Smooth muscle cell (in vitro differentiated cells): ENCODE results near the gene EFNA2. TPM values are rescaled to one million over a fixed set of nuclear protein-coding genes. Genes with fewer than 3 reads are reported as not detected.

Experiments
- DNase-seq: peaks from one replicate; lab custom pipeline; 2025; ENCODE audit not compliant: unreplicated experiment; lab: John Stamatoyannopoulos, UW
- H2AFZ ChIP-seq: fragments of 200-600 bp; sonication (generic); 2 replicates; pipeline ENCODE4 v1.6.0; 2016; ENCODE audit warnings: antibody characterized with exemption, low read depth, mild to moderate bottlenecking
- H3F3A ChIP-seq: fragments of 200-600 bp; sonication (generic); 2 replicates; pipeline ENCODE4 v1.6.0; 2017; ENCODE audit warnings: antibody characterized with exemption, low read depth
- H3K27ac ChIP-seq: fragments of 200-600 bp; sonication (generic); 2 replicates; pipeline ENCODE4 v1.5.1; 2016; ENCODE audit warnings: low read depth, mild to moderate bottlenecking
- H3K27me3 ChIP-seq: fragments of 200-600 bp; sonication (generic); 2 replicates; pipeline ENCODE4 v1.6.1; 2016; ENCODE audit warnings: low read depth, mild to moderate bottlenecking
- H3K36me3 ChIP-seq: fragments of 200-600 bp; sonication (generic); 2 replicates; pipeline ENCODE4 v1.5.1; 2016; ENCODE audit warnings: low read depth
- H3K4me1 ChIP-seq: fragments of 200-600 bp; sonication (generic); 2 replicates; pipeline ENCODE4 v1.5.1; 2016; ENCODE audit warnings: low read depth
- H3K4me2 ChIP-seq: fragments of 200-600 bp; sonication (generic); 2 replicates; pipeline ENCODE4 v1.6.0; 2016; ENCODE audit warnings: mild to moderate bottlenecking
- H3K4me3 ChIP-seq: fragments of 200-600 bp; sonication (generic); 2 replicates; pipeline ENCODE4 v1.5.1; 2016; ENCODE audit warnings: mild to moderate bottlenecking
- H3K79me2 ChIP-seq: fragments of 200-600 bp; sonication (generic); 2 replicates; pipeline ENCODE4 v1.6.0; 2016; ENCODE audit warnings: low read depth, mild to moderate bottlenecking
- H3K9ac ChIP-seq: fragments of 200-600 bp; sonication (generic); 2 replicates; pipeline ENCODE4 v1.6.0; 2016; ENCODE audit warnings: low read depth
- H3K9me3 ChIP-seq: fragments of 200-600 bp; sonication (generic); replicated peaks from 2 replicates; pipeline ENCODE4 v1.5.1; 2016; ENCODE audit warnings: low read depth
- H4K20me1 ChIP-seq: fragments of 200-600 bp; sonication (generic); 2 replicates; pipeline ENCODE4 v1.6.0; 2016; ENCODE audit warnings: low read depth
- WGBS: methylation state at CpG from one replicate; pipeline ENCODE4 v1.1.7; 2016; ENCODE audit warnings: low lambda C conversion rate; 5-methylcytosine and 5-hydroxymethylcytosine counted together
- polyA plus RNA-seq: library from polyadenylated mRNA; unstranded; fragments of >200 nt; fragmentation: Nextera tagmentation; extraction: Ambion mirVana; gene quantifications from 2 replicates; pipeline ENCODE4 v1.2.1, GENCODE V29; 2016
- total RNA-seq: library from RNA; depleted of rRNA; stranded (reverse); fragments of >200 nt; gene quantifications from 2 replicates; pipeline ENCODE4 v1.2.3, GENCODE V29; 2014
- TF ChIP-seq, protein P1 (sequence below): fragments of 200-600 bp; sonication (generic); IDR thresholded peaks from 2 replicates; pipeline ENCODE4 v1.5.1; 2017; ENCODE audit warnings: borderline replicate concordance, mild to moderate bottlenecking, antibody characterized with exemption; ENCODE audit not compliant: insufficient read depth, poor library complexity, severe bottlenecking

The EFNA2 gene
- total and polyA plus RNA-seq, 2 experiments from 2014 or later: 0.89 to 6.2 TPM

DNA sequence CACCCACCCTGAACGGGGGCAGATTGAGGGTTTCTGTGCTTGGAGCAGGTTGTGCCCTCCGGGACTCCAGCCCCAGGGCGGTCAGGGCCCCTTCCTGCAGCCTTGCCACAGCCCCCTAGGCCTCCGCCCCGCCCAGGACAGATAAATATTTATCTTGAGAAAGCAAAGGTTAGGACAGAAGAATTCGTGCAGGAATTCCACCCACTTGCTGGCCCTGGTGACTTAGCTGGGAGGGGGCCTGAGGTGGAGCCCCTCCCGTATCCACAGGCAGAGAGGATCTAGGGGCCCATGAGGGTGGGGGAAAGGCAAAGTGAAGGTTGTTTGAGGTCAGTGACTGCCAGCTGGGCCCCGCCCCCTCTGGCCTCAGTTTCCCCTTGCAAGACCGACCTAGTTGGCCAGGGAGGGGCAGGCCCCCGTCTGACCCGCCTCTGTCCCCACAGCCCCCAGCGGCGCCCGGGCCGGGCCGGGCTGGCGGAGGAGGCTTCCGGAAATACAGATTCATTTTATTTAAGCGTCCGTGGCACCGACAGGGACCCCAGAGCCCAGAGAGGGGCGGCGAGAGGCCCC, 32.1 kb upstream of the EFNA2 start:
- Histone ChIP-seq H4K20me1 (peaks cover 86% of the 10 kb centered on the region), H3K9me3 (no peaks in the 10 kb centered on the region), H3K4me2 (peak overlapping the region; percentile 99), H3K4me3 (peak overlapping the region; percentile 99), H3K4me1 (peaks cover 13% of the 10 kb centered on the region), H3K9ac (peak overlapping the region; percentile 86), H3K79me2 (peaks cover 78% of the 10 kb centered on the region), H3K27me3 (no peaks in the 10 kb centered on the region), H2AFZ (no peak overlapping the region), H3K36me3 (no peaks in the 10 kb centered on the region), H3F3A (peaks cover 58% of the 10 kb centered on the region), H3K27ac (peak overlapping the region; percentile 97)
- no peak for DNase-seq
- TF ChIP-seq, protein P1, sequence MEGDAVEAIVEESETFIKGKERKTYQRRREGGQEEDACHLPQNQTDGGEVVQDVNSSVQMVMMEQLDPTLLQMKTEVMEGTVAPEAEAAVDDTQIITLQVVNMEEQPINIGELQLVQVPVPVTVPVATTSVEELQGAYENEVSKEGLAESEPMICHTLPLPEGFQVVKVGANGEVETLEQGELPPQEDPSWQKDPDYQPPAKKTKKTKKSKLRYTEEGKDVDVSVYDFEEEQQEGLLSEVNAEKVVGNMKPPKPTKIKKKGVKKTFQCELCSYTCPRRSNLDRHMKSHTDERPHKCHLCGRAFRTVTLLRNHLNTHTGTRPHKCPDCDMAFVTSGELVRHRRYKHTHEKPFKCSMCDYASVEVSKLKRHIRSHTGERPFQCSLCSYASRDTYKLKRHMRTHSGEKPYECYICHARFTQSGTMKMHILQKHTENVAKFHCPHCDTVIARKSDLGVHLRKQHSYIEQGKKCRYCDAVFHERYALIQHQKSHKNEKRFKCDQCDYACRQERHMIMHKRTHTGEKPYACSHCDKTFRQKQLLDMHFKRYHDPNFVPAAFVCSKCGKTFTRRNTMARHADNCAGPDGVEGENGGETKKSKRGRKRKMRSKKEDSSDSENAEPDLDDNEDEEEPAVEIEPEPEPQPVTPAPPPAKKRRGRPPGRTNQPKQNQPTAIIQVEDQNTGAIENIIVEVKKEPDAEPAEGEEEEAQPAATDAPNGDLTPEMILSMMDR: no peak
- WGBS: 30% methylated on average over 11 of the region's 23 CpGs

DNA sequence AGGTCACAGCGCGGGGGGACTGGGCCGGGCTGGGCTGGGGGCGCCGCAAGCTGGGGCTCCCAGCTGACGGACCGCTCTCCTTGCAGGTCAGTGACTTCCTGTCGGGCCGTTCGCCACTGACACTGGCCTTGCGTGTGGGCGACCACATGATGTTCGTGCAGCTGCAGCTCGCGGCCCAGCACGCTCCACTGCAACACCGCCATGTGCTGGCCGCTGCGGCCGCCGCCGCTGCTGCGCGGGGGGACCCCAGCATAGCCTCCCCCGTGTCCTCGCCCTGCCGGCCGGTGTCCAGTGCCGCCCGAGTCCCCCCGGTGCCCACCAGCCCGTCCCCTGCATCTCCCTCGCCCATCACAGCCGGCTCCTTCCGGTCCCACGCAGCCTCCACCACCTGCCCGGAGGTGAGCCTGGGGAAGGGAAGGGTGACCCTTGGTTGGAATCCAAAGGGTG, 31.6 kb upstream of the EFNA2 start:
- H3K4me2 ChIP-seq: peak overlapping the region; percentile 99
- 96% methylated on average over 19 of the region's 37 CpGs for WGBS
- TF ChIP-seq, protein P1: no peak
- peaks cover 13% of the 10 kb centered on the region for H3K4me1 ChIP-seq
- peaks cover 78% of the 10 kb centered on the region for H3K79me2 ChIP-seq
- H3K9me3 ChIP-seq: no peaks in the 10 kb centered on the region
- peak overlapping the region; percentile 97 for H3K27ac ChIP-seq
- H3K27me3 ChIP-seq: no peaks in the 10 kb centered on the region
- H2AFZ ChIP-seq: no peak overlapping the region
- H3K36me3 ChIP-seq: no peaks in the 10 kb centered on the region
- H3K4me3 ChIP-seq: peak overlapping the region; percentile 99
- H3F3A ChIP-seq: peaks cover 62% of the 10 kb centered on the region
- no peak for DNase-seq
- H4K20me1 ChIP-seq: peaks cover 91% of the 10 kb centered on the region
- H3K9ac ChIP-seq: peak overlapping the region; percentile 86

DNA sequence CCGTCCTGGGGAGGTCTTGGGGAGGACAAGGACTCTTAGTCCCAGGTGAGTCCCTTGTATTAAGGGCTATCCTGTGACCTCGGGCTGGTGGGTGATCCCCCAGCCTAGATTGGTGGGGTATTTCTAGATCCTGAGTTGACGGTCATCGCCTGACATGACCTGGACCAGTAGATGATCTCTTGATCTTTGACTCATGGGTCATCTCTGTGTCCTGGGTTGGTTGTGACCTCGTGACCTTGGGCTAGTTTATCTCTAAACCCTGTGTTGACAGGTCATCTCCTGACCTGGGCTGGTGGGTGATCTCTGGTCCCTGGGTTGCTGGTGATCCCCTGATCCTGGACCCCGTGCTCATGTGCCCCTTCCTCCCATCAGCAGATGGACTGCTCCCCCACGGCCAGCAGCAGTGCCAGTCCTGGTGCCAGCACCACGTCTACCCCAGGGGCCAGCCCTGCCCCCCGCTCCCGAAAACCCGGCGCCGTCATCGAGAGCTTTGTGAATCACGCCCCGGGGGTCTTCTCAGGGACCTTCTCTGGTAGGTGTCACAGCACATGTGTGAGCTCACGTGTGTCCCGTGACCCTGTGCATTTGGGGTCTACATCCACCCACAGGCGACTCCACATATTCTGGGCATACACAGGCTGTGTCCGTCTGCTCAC, 31.0 kb upstream of the EFNA2 start:
- H3K9me3 ChIP-seq: no peaks in the 10 kb centered on the region
- 97% methylated on average over 20 of the region's 20 CpGs for WGBS
- H3K79me2 ChIP-seq: peaks cover 78% of the 10 kb centered on the region
- no peak overlapping the region for H3K9ac ChIP-seq
- H3K4me2 ChIP-seq: no peak overlapping the region
- H2AFZ ChIP-seq: no peak overlapping the region
- no peaks in the 10 kb centered on the region for H3K36me3 ChIP-seq
- no peaks in the 10 kb centered on the region for H3K27me3 ChIP-seq
- peak overlapping the region; percentile 97 for H3K27ac ChIP-seq
- TF ChIP-seq, protein P1: no peak
- H3F3A ChIP-seq: peaks cover 63% of the 10 kb centered on the region
- peaks cover 95% of the 10 kb centered on the region for H4K20me1 ChIP-seq
- no peak overlapping the region for H3K4me3 ChIP-seq
- H3K4me1 ChIP-seq: peaks cover 13% of the 10 kb centered on the region
- no peak for DNase-seq
